MG63 (cell line): Measurements from ENCODE around the gene MARF1. TPM values are rescaled to one million over a fixed set of nuclear protein-coding genes. Genes with fewer than 3 reads are reported as not detected.
A peak's percentile ranks its signal among the peaks of the same experiment; 100 is the strongest.
"Not testable (repeated sequence)": the region's sequence is repeated elsewhere in the genome, so short reads cannot be mapped to it uniquely, and the experiment has no call there.

Source experiments
- DNase-seq: peaks from one replicate; pipeline ENCODE4 v3.0.0-alpha.2; 2020
- H3K27me3 ChIP-seq: fragments of 250-450 bp; sonication (Bioruptor Pico); 2 replicates; pipeline ENCODE4 v1.5.1; 2020; ENCODE audit warnings: mild to moderate bottlenecking, moderate library complexity
- H3K36me3 ChIP-seq: fragments of 250-450 bp; sonication (Bioruptor Pico); 2 replicates; pipeline ENCODE4 v1.5.1; 2020; ENCODE audit warnings: mild to moderate bottlenecking, moderate library complexity
- H3K4me3 ChIP-seq: fragments of 250-450 bp; sonication (Bioruptor Pico); 2 replicates; pipeline ENCODE4 v1.5.1; 2020; ENCODE audit warnings: mild to moderate bottlenecking, moderate library complexity
- H3K9me3 ChIP-seq: fragments of 250-450 bp; sonication (Bioruptor Pico); 2 replicates; pipeline ENCODE4 v1.5.1; 2020; ENCODE audit warnings: mild to moderate bottlenecking, moderate library complexity
- total RNA-seq: library from RNA; depleted of rRNA; stranded (reverse); fragments of >200 nt; shearing (Covaris generic); gene quantifications from 2 replicates; pipeline ENCODE4 v1.2.3, GENCODE V29; 2014; ENCODE audit warnings: low replicate concordance

Gene MARF1
- total RNA-seq, 1 experiment from 2014 or later = 3.2 TPM

- peaks cover 44% of the 10 kb centered on the region for H3K36me3 ChIP-seq
- H3K4me3 ChIP-seq = no peak overlapping the region
- no peaks in the 10 kb centered on the region for H3K27me3 ChIP-seq
- H3K9me3 ChIP-seq = no peaks in the 10 kb centered on the region
- no peak for DNase-seq
Measured at GRCh38 chr16:15660203-15660601, 17.2 kb upstream of the MARF1 start.

- Histone ChIP-seq H3K36me3 (peaks cover 41% of the 10 kb centered on the region), H3K27me3 (no peaks in the 10 kb centered on the region), H3K4me3 (no peak overlapping the region), H3K9me3 (no peaks in the 10 kb centered on the region)
- no peak for DNase-seq
Measured at GRCh38 chr16:15658556-15658955, 15.6 kb upstream of the MARF1 start.

GRCh38 chr16:15658149-15658548, 15.2 kb upstream of the MARF1 start:
- peaks cover 37% of the 10 kb centered on the region for H3K36me3 ChIP-seq

GRCh38 chr16:15655561-15655960, 12.6 kb upstream of the MARF1 start:
- not testable (repeated sequence) for H3K9me3 ChIP-seq, DNase-seq, H3K27me3 ChIP-seq, H3K4me3 ChIP-seq
- peaks cover 43% of the 10 kb centered on the region for H3K36me3 ChIP-seq

More at GRCh38 chr16:15658149-15658548, 15.2 kb upstream of the MARF1 start:
- no peaks in the 10 kb centered on the region for H3K27me3 ChIP-seq
- H3K9me3 ChIP-seq = no peaks in the 10 kb centered on the region
- no peak for DNase-seq
- H3K4me3 ChIP-seq = no peak overlapping the region

GRCh38 chr16:15654591-15654990, 11.6 kb upstream of the MARF1 start:
- no peak for DNase-seq
- H3K27me3 ChIP-seq = no peaks in the 10 kb centered on the region
- no peaks in the 10 kb centered on the region for H3K9me3 ChIP-seq
- no peak overlapping the region for H3K4me3 ChIP-seq
- H3K36me3 ChIP-seq = peaks cover 46% of the 10 kb centered on the region

- no peaks in the 10 kb centered on the region for H3K27me3 ChIP-seq
- no peak overlapping the region for H3K4me3 ChIP-seq
Measured at GRCh38 chr16:15653227-15653626, 10.3 kb upstream of the MARF1 start.

GRCh38 chr16:15652293-15653001, 9.5 kb upstream of the MARF1 start:
- Histone ChIP-seq H3K27me3 (no peaks in the 10 kb centered on the region), H3K36me3 (peaks cover 32% of the 10 kb centered on the region), H3K9me3 (no peaks in the 10 kb centered on the region), H3K4me3 (no peak overlapping the region; the same call in 1 of the 2 replicates)
- DNase-seq = no peak

More at GRCh38 chr16:15653227-15653626, 10.3 kb upstream of the MARF1 start:
- DNase-seq = peak; percentile 93
- no peaks in the 10 kb centered on the region for H3K9me3 ChIP-seq
- H3K36me3 ChIP-seq = peaks cover 39% of the 10 kb centered on the region

GRCh38 chr16:15650698-15651171, 7.8 kb upstream of the MARF1 start:
- Histone ChIP-seq H3K27me3 (no peaks in the 10 kb centered on the region), H3K36me3 (peaks cover 32% of the 10 kb centered on the region), H3K9me3 (no peaks in the 10 kb centered on the region), H3K4me3 (peak overlapping the region; percentile 99)
- DNase-seq = peak; percentile 38

- H3K9me3 ChIP-seq = no peaks in the 10 kb centered on the region
- H3K27me3 ChIP-seq = no peaks in the 10 kb centered on the region
- peaks cover 27% of the 10 kb centered on the region for H3K36me3 ChIP-seq
- peak within 1 kb of the TSS; percentile 99 for H3K4me3 ChIP-seq
- DNase-seq = peak; percentile 96
Measured at GRCh38 chr16:15650019-15650697, 7.2 kb upstream of the MARF1 start, which contains the start of gene NDE1. NDE1 (plus strand) TSS chr16:15650245; CDS start chr16:15664779, 14,534 bp downstream.

GRCh38 chr16:15649727-15650018, 6.7 kb upstream of the MARF1 start:
- H3K36me3 ChIP-seq = peaks cover 23% of the 10 kb centered on the region
- no peak for DNase-seq
- no peaks in the 10 kb centered on the region for H3K9me3 ChIP-seq
- H3K4me3 ChIP-seq = peak overlapping the region; percentile 99
- no peaks in the 10 kb centered on the region for H3K27me3 ChIP-seq

GRCh38 chr16:15649311-15649710, 6.4 kb upstream of the MARF1 start:
- DNase-seq, H3K27me3 ChIP-seq, H3K9me3 ChIP-seq: not testable (repeated sequence)
- peak overlapping the region; percentile 99 for H3K4me3 ChIP-seq
- peaks cover 21% of the 10 kb centered on the region for H3K36me3 ChIP-seq

- no peak overlapping the region for H3K4me3 ChIP-seq
- DNase-seq = no peak
- no peaks in the 10 kb centered on the region for H3K27me3 ChIP-seq
- H3K36me3 ChIP-seq = peaks cover 15% of the 10 kb centered on the region
- H3K9me3 ChIP-seq = no peaks in the 10 kb centered on the region
Measured at GRCh38 chr16:15648135-15648730, 5.3 kb upstream of the MARF1 start.

- Histone ChIP-seq H3K4me3 (no peak overlapping the region), H3K9me3 (no peaks in the 10 kb centered on the region), H3K36me3 (peaks cover 12% of the 10 kb centered on the region), H3K27me3 (no peaks in the 10 kb centered on the region)
- no peak for DNase-seq
Measured at GRCh38 chr16:15647294-15648014, 4.5 kb upstream of the MARF1 start.

- H3K36me3 ChIP-seq, H3K4me3 ChIP-seq, H3K9me3 ChIP-seq, H3K27me3 ChIP-seq: not testable (repeated sequence)
- peak; percentile 21 for DNase-seq
Measured at GRCh38 chr16:15646557-15647293, 3.8 kb upstream of the MARF1 start.

- not testable (repeated sequence) for H3K4me3 ChIP-seq, H3K27me3 ChIP-seq, H3K9me3 ChIP-seq, H3K36me3 ChIP-seq
- DNase-seq = peak; percentile 95
Measured at GRCh38 chr16:15644962-15645465, 2.1 kb upstream of the MARF1 start.

GRCh38 chr16:15644267-15644961, 1.5 kb upstream of the MARF1 start:
- Histone ChIP-seq H3K36me3 (no peaks in the 10 kb centered on the region), H3K9me3 (no peaks in the 10 kb centered on the region), H3K27me3 (no peaks in the 10 kb centered on the region), H3K4me3 (peak overlapping the region; percentile 72)
- DNase-seq = peak; percentile 59
